Measurements from ENCODE around the gene ENGASE. TPM values are rescaled to one million over a fixed set of nuclear protein-coding genes. Genes with fewer than 3 reads are reported as not detected.

Gene ENGASE
- total RNA-seq, 2 donors from 2014 or later, result 24.9 to 50.8 TPM

DNA sequence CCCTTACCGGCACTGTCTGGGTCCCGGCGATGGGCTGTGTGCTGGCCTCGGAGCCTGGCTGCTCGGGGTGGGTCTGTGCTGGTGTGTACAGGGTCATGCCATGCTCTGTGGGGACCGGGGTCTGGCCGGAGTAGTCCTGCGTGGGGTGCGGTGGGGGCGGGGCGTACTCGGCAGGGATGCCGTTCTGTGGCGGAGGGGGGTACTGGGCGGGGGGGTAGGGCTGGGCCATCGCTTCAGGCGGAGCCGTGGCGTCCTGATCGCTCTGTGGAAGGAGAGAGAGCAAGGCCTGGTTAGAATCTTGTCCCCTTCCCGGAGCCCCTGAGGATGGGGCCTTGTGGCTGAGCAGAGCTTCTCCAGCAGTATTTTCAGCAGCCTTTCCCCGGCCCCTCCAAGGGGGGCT lies 40.9 kb downstream of the ENGASE start:
- TF ChIP-seq, protein P1, sequence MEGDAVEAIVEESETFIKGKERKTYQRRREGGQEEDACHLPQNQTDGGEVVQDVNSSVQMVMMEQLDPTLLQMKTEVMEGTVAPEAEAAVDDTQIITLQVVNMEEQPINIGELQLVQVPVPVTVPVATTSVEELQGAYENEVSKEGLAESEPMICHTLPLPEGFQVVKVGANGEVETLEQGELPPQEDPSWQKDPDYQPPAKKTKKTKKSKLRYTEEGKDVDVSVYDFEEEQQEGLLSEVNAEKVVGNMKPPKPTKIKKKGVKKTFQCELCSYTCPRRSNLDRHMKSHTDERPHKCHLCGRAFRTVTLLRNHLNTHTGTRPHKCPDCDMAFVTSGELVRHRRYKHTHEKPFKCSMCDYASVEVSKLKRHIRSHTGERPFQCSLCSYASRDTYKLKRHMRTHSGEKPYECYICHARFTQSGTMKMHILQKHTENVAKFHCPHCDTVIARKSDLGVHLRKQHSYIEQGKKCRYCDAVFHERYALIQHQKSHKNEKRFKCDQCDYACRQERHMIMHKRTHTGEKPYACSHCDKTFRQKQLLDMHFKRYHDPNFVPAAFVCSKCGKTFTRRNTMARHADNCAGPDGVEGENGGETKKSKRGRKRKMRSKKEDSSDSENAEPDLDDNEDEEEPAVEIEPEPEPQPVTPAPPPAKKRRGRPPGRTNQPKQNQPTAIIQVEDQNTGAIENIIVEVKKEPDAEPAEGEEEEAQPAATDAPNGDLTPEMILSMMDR (IDR thresholded peaks at IDR 0.05), result no peak
- no peak for TF ChIP-seq POLR2A (IDR thresholded peaks at IDR 0.05)
- 49 to 76% methylated on average over 9 to 10 of the region's 22 CpGs for WGBS, 2 donors
- Histone ChIP-seq H3K9me3 (no peaks in the 10 kb centered on the region), H3K4me1 (peaks cover 17% of the 10 kb centered on the region), H3K27me3 (no peaks in the 10 kb centered on the region), H3K4me3 (no peak overlapping the region), H3K27ac (no peak overlapping the region), H3K36me3 (replicated peaks in 1 of 2; ENCODE audit: insufficient read depth in 1 of 2, low read depth in 2 of 2) (no peaks in the 10 kb centered on the region)
- intact Hi-C loops (cut with DNase I), result no loop called here
- ATAC-seq, result no peak
- DNase-seq, result no peak

DNA sequence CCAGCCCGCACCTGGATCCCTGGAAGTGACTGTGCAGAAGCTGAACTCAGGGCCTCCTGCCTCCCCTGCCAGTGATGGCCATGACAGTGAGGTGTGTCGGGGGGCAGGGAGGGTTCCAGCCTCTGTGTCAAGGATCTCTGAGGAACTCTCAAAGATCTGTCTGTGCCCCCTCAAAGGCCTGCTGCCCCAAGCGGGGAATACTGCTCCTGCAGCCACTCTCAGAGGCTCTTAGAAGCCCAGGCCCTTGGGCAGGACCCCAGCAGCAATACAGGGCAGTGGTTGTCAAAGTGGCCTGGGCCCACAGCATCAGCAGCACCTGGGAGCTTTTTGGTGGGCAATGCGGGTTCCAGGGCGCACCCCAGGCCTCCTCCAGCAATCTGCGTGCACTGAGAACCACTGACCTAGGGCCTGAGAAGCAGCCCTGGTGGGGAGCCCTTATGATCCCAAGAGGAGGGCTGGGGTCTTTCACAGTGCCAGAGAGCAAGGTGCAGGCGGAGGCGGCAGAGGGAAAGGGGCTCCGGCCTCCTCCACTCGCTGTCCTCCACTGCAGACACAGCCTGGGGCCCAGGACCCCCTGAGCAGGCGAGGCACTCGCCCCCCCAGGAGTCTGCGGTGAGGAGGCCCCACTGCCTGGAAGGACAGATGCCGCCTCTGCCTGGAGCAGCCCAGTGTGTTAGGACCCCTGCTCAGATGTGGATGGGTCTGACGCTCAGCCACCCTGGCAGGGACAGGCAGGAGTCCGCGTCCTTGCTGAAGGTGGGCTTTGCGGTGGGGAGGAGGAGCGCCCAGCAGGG lies 42.1 kb downstream of the ENGASE start:
- Histone ChIP-seq H3K36me3 (replicated peaks in 1 of 2; ENCODE audit: insufficient read depth in 1 of 2, low read depth in 2 of 2) (no peaks in the 10 kb centered on the region), H3K4me1 (peaks cover 17% of the 10 kb centered on the region), H3K27ac (no peak overlapping the region), H3K27me3 (no peaks in the 10 kb centered on the region), H3K9me3 (no peaks in the 10 kb centered on the region), H3K4me3 (no peak overlapping the region)
- intact Hi-C loops (cut with DNase I), result no loop called here
- DNase-seq (no peak), ATAC-seq (no peak)
- TF ChIP-seq, protein P1 (IDR thresholded peaks at IDR 0.05), result no peak
- TF ChIP-seq POLR2A (IDR thresholded peaks at IDR 0.05), result no peak
- 80 to 82% methylated on average over 4 to 19 of the region's 19 CpGs for WGBS, 2 donors

DNA sequence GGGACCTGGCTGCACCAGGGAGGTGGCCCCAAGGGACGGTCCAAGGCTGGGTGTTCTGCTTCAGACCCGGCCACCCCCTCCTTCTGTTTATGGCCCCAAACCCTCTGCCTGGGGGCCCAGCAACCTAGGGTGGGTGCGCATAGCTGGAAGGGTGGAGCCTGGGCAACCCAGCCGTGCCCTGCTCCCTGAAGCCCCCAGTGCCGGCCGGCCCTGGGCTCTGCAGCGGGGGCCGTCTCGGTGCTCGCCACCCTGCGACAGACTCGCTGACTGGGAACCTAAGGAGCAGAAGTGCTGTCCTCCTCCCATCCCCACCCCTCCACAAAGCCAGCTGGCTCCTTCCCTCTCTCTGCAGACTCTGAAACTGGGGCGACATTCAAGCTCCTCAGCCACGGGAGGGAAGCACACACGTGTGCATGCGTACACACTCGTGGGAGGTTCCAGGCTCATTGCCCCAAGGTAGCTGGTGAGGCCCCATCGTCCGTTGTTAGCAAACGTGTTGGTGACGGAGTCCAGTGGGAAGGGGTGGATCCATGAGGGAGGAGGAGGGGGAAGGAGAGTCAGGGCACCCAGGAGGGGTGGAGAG lies 43.4 kb downstream of the ENGASE start:
- H3K4me3 ChIP-seq, result no peak overlapping the region
- intact Hi-C loops (cut with DNase I), result no loop called here
- ATAC-seq (no peak), DNase-seq (no peak)
- TF ChIP-seq POLR2A (IDR thresholded peaks at IDR 0.05), result no peak
- TF ChIP-seq, protein P1 (IDR thresholded peaks at IDR 0.05), result no peak
- 14 to 50% methylated on average over 6 to 21 of the region's 21 CpGs for WGBS, 2 donors
- H3K36me3 ChIP-seq (replicated peaks in 1 of 2; ENCODE audit: insufficient read depth in 1 of 2, low read depth in 2 of 2), result no peaks in the 10 kb centered on the region
- no peak overlapping the region for H3K27ac ChIP-seq
- H3K9me3 ChIP-seq, result no peaks in the 10 kb centered on the region
- peaks cover 17% of the 10 kb centered on the region for H3K4me1 ChIP-seq
- H3K27me3 ChIP-seq, result no peaks in the 10 kb centered on the region

DNA sequence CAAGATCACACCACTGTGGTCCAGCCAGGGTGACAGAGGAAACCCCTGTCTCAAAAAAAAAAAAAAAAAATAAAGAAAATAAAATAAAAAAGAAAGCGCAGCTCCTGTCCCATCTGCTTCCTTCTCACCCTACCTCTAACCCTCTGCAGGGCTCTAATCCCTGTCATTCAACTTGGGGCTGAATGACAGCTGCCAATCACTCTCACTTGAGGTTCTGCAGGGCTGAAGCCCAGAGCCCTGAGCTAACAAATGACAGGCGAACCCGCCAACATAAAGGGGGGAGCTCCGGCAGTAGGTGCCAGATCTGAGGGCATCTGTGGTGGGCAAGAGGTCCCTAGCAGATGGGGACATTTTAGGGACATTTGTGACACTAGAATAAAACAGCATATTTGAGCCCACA lies 44.3 kb downstream of the ENGASE start:
- H3K4me1 ChIP-seq, result peaks cover 14% of the 10 kb centered on the region
- no peaks in the 10 kb centered on the region for H3K36me3 ChIP-seq (replicated peaks in 1 of 2; ENCODE audit: insufficient read depth in 1 of 2, low read depth in 2 of 2)
- intact Hi-C loops (cut with DNase I), result no loop called here
- TF ChIP-seq POLR2A (IDR thresholded peaks at IDR 0.05), result no peak
- TF ChIP-seq, protein P1 (IDR thresholded peaks at IDR 0.05), result no peak
- ATAC-seq (no peak), DNase-seq (no peak)
- H3K27me3 ChIP-seq, result no peaks in the 10 kb centered on the region
- H3K9me3 ChIP-seq, result no peaks in the 10 kb centered on the region
- WGBS, 2 donors, result 54 to 88% methylated on average over 2 to 4 of the region's 4 CpGs
- no peak overlapping the region for H3K4me3 ChIP-seq
- no peak overlapping the region for H3K27ac ChIP-seq

Measured in body of pancreas (tissue), 4 donors.